ENCODE measurements around the gene MRFAP1. TPM values are rescaled to one million over a fixed set of nuclear protein-coding genes. Genes with fewer than 3 reads are reported as not detected.
A peak's percentile ranks its signal among the peaks of the same experiment; 100 is the strongest.
"Not testable (repeated sequence)": the region's sequence is repeated elsewhere in the genome, so short reads cannot be mapped to it uniquely, and the experiment has no call there.

MRFAP1 gene
- polyA plus RNA-seq, 1 donor: 229 TPM

DNA sequence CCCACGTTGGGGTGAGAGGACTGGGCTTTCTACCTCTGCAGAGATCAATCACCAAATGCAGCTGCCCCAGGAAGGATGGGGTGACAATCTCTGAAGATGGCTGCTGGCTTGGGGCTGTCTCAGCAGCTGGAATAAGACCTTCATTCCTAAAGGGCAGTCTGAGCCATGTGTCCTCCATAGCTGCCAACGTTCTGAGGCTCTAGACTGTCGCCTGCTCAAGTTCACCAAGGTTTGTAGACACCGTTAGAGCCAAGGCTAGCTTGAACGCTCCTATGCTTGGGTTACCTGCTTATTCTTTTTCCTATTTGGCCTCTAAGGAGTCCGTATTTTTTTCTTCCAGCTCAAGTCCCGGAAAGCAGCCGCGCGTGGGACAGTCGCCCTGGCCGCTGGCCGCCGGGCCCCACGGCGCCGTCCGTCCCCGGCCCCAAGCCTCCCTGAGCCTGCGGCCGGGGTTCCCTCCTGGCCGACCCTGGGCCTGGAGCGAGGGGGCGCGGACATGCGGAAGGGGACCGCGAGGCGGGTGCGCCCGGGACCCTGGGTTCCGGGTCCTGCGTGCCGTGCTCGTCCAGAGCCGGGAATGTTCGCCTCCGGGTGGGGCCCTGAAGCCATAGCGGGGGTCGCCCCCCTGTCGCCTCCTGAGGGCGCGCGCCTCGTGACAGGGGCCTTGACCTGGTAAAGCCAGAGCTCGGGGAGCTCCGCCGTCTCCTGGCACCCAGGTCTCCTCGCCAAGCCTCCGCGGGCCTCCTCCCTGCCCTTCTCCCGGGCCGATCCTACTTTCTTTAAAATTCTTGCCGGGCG, 23.3 kb downstream of the MRFAP1 start:
- DNase-seq (ENCODE audit: low read depth): no peak

DNA sequence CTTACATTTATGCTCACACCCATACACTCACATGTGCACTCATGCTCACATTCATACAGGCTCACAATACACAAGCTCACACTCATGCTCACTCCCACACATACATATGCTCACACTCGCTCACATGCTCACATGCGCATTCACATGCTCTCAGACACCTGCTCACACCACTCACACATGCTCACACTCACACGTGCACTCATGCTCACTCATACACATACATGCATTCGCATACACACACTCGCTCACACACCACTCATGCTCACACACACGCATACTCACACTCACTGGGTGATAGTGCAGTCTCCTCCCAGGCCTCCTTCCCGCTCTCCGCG, 24.8 kb downstream of the MRFAP1 start:
- no peak for DNase-seq (ENCODE audit: low read depth)

DNA sequence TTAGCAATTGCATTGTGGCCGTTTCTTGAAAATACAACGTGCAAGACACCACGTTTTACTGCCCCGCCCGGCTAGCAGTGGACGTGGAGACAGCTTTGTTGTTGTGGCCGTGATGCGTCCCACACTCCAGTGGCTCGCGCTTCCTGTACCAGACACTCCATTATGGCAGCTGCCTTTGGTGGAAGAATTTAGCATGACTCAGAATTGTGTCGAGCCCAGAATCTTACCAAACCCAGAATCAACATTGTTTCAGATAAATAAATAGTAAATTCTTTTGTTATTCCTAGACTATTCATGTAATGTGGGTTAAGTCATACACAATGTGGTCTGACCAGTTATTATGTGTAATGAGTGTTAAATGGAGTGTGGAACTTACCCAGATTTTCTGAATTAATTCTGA, 27.9 kb downstream of the MRFAP1 start:
- DNase-seq (ENCODE audit: low read depth): no peak

DNA sequence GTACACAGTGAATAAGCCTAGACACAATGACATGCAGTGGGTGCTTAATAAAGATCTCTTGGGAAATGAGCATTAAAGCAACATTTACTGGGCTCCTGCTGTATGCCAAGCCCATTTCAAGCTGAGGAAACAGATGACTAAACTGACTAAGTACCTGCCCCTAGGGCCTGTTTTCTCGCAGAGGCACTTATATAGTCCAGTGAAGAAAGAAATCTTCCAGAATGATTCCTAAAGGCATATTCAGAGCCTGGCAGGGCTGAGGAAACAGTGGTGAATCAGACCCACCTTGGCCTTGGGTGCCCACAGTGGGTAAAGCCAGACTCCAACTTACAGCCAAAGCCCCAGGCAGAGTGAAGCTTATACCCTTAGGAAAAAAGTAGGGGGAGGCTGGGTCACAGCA, 31.2 kb downstream of the MRFAP1 start:
- no peak for DNase-seq (ENCODE audit: low read depth)

DNA sequence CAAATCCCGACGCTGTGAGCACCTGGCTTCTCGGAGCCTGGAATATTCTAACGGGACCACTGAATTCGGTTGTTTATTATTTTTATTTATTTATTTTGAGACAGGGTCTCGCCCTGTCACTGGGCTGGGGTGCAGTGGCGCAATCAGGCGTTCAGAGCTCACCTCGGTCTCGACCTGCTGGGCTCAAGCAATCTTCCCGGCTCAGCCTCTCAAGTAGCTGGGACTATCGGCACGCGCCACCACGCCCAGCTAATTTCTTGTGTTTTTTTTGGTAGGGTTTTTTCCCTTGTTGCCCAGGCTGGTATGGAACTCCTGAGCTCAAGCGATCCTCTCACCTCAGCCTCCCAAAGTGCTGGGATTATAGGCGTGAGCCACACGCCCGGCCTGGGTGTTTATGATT, 31.6 kb downstream of the MRFAP1 start:
- DNase-seq (ENCODE audit: low read depth): no peak

DNA sequence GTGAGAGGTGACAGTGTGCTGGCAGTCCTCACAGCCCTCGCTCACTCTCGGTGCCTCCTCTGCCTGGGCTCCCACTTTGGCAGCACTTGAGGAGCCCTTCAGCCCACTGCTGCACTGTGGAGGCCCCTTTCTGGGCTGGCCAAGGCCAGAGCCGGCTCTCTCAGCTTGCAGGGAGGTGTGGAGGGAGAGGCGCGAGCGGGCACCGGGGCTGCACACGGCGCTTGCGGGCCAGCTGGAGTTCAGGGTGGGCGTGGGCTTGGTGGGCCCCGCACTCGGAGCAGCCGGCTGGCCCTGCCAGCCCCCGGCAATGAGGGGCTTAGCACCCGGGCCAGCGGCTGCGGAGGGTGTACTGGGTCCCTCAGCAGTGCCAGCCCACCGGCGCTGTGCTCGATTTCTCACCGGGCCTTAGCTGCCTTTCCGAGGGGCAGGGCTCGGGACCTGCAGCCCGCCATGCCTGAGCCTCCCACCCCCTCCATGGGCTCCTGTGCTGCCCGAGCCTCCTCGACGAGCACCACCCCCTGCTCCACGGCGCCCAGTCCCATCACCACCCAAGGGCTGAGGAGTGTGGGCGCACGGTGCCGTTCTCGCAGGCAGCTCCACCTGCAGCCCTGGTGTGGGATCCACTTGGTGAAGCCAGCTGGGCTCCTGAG, 32.2 kb downstream of the MRFAP1 start:
- not testable (repeated sequence) for DNase-seq (ENCODE audit: low read depth)

DNA sequence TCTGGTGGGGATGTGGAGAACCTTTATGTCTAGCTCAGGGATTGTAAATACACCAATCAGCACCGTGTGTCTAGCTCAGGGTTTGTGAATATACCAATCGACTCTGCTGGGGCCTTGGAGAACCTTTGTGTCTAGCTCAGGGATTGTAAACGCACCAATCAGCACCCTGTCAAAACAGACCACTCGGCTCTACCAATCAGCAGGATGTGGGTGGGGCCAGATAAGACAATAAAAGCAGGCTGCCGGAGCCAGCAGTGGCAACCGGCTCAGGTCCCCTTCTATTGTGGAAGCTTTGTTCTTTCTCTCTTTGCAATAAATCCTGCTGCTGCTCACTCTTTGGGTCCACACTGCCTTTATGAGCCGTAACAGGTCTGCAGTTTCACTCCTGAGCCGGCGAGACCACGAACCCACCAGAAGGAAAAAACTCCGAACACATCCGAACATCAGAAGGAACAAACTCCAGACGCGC, 32.7 kb downstream of the MRFAP1 start:
- not testable (repeated sequence) for DNase-seq (ENCODE audit: low read depth)

DNA sequence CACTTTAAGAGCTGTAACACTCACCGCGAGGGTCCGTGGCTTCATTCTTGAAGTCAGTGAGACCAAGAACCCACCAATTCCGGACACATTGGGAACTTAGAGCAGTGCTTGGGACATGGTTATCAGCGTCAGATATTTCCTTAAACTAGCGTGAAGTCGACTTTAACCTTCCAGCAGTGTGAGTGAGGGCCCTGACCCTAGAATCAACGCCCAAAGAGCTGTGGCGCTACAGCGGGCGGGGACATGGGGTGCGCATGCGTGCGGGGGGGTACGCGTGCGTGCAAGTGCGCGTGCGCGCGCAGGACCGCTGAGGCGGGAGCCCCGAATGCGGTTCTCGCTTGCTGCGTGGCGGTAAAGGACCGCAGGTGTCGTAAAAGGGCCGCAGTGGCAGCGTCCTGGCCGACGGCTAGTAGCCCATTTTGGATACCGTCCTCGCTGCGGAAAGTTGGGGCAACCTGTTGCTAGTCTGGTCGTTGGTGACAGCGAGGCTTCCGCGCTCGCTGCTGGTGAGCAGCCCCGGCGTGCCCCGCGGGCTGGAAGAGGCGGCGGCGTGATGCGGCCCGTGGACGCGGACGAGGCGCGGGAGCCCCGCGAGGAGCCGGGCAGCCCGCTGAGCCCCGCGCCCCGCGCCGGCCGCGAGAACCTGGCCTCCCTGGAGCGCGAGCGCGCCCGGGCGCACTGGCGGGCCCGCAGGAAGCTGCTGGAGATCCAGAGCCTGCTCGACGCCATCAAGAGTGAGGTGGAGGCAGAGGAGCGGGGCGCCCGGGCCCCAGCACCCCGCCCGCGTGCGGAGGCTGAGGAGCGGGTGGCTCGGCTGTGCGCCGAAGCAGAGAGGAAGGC, 33.4 kb downstream of the MRFAP1 start:
- DNase-seq (ENCODE audit: low read depth): peak; percentile 88

DNA sequence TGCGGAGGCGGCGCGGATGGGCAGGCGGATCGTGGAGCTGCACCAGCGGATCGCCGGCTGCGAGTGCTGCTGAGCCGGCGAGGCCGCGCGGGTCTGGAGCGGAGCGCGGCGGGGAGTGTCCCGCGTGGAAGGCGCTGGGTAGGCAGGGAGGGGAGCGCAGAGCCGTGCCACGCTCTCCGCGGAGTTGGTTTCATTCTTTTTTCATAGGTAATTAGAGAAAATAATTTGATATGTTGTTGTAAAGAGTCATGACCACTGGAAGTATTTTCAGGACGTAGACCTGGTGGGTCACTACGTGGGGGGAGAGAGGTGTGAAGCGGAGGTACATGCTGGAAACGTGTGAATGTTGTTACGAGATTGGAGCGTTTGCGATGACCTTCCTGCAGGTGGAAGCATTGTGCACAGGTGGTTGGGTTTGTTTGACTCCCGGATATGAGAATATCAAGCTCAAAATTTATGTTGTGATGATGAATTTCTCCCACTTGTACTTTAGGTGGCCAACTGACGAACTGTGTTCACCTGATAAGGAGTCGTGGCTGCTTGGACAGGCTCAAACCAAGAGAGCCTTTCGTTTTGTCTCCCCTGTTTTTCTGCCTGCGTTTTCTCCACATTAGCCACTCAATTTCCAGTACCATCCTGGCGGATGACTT, 34.1 kb downstream of the MRFAP1 start:
- DNase-seq (ENCODE audit: low read depth): no peak

DNA sequence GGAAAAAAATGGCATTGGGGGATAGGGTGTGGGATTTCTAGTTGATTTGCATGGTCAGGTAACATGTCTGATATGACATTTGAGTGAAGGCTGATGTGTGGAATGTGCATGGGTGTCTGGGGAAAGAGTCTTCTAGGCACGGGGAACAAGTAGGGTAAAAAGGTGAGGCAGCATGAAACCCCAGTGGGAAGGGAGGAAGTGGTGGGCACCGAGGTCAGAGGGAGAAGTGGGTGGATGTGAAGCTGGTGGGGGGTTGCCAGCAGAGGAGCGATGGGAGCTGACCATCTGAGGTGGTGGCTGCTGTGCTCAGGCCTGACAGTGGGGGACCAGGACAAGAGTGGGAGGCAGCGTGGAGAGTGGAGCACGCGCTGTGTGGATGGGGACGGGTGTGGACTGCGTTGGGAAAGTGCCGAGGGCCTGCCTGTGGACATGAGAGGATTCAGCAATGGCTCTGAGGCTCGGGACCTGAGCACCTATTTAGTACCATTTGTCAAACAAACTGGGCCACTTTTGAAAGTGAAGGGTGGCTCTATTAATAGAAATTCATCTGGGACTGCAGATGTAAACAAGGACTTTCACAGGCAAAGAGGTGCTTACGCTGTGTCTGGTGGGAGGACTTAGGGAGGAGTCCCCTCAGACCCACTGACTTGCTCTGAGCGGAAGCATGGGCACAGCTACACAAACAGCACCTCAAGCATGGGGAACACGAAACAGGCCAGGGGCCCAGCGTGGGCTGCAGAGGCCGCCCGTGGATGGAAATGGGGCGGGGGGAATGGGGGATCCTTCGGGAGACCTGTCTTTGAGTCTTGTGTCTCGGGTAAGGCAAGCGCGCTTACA, 36.5 kb downstream of the MRFAP1 start:
- DNase-seq (ENCODE audit: low read depth): no peak

DNA sequence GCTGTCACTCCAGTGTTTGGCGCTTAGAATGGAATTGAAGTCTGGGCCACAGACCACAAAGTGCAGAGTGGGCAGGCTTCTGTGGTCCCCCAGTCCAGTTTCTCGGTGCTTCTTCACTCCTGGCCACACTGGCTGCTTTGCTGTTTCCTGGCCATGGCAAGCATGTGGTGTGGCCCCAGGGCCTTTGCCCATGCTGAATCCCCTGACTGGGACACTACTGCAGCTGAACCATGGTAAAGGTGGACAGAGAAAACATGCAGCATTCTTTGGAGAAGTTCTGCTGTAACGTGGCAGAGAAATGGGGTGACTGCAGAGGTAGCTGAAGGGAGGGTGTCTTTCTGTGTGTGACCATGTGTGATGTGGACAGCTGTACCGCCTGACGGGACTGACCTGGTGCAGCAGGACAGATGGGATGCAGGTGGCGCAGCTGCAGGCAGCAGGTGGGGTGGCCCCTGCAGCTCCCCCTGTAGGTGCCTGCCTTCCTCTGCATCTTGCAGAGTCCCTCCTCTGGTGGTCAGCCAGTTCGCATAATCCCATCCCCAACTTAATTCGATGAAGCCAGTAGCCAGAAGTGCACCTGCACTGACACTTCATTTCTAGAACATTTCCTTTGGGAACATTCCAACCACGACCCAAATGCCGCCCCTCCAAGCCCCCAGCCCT, 40.0 kb downstream of the MRFAP1 start:
- DNase-seq (ENCODE audit: low read depth): no peak

DNA sequence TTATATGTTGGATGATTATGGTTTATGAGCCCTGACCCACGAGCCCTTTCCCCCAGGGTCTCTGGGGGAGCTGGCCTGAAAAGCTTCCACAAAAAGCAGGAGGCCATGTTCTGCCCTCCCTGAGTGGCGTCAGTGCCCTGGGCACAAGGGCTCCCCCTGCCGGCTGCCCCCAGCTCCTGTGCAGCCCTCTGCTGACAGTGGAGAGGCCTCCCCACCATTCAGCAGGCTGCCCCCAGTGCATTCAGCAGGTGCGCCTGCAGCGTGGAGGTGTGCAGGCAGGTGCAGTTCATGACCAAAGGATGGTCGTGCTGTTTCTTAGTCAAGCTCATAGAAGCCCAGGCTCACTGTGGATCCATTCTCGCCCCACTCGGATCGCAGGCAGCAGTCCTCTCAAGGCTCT, 40.7 kb downstream of the MRFAP1 start:
- no peak for DNase-seq (ENCODE audit: low read depth)

DNA sequence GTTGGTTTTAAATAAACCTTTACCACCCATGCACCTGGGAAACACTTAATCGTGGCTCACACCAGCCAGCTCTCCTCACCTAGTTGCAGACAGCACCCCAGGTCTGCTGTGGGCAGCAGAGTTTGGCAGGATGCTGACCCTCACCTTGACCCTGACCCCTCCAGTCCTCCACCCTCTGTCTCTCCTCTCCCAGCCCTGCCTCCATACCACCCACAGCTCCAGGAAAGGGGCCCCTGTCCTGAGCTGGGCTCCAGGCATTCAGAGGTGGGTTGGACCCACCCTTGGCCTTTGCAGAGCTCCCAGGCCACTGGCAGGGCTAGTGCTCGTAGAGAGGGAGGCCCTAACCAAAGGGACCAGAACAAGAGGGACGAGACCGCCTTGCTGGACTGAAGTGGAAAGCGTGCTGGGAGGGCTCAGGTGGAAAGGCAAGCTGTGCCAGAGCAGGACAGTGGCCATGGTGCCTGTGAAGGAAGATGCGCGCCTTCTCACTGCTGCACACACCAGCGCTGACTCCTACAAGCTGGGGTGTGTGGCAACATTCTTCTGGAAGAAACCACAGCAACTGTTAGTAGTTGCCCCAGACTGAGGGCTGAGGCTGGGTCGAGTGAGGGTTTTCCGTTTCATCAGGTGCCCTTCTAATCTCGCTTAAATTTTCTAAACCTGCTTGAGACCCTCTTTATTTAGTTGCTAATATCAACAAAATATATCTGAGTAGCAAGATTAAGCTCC, 42.5 kb downstream of the MRFAP1 start:
- no peak for DNase-seq (ENCODE audit: low read depth)

DNA sequence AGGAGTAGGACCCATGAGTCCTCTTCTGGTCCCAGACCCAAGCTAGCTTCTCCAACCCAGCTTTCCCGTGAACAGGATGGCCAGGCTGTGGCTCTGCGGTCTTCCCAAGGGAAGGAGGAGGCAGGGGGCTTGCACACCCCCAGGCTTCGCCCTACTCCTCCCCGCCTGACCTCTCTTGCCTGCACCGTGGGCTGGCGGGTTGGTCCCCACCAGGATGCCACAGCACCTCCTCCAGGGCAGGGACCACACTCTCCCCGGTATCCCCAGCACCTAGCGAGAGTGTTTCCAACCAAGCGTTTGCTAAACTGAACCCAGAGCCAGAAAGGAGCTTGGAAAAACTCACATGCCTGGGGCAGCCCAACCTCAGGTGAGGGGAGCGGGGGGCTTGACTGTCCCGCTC, 44.2 kb downstream of the MRFAP1 start:
- DNase-seq (ENCODE audit: low read depth): no peak

DNA sequence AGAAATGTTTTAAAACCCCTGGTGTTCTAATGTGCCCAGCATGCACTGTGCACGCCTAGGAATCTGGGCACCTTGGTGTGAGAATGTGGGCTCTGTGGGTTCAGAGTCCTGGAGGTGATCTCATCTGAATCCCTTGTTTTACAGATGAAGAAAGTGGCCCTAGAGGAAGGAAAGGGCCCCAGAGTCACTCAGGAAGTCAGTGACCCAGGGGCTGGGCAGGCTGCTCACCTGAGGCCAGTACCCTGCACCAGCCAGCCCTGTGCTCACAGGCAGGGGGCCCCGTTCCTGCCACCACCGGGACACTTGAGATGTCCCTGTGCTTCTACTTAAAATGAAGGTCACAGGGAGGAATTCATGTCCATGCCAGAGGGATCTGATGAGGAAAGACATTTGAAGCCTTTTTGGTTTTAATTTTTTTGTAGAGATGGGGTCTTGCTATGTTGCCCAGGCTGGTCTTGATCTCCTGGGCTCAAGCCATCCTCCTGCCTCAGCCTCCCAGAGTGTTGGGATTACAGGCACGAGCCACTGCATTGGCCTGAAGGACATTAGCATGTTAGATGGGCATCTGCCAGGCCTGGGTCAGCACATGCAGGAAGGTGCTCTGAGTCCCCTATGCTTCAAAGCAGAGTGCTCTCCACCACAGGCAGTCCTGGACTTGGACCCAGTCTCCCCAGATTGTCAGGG, 45.8 kb downstream of the MRFAP1 start:
- DNase-seq (ENCODE audit: low read depth): no peak

DNA sequence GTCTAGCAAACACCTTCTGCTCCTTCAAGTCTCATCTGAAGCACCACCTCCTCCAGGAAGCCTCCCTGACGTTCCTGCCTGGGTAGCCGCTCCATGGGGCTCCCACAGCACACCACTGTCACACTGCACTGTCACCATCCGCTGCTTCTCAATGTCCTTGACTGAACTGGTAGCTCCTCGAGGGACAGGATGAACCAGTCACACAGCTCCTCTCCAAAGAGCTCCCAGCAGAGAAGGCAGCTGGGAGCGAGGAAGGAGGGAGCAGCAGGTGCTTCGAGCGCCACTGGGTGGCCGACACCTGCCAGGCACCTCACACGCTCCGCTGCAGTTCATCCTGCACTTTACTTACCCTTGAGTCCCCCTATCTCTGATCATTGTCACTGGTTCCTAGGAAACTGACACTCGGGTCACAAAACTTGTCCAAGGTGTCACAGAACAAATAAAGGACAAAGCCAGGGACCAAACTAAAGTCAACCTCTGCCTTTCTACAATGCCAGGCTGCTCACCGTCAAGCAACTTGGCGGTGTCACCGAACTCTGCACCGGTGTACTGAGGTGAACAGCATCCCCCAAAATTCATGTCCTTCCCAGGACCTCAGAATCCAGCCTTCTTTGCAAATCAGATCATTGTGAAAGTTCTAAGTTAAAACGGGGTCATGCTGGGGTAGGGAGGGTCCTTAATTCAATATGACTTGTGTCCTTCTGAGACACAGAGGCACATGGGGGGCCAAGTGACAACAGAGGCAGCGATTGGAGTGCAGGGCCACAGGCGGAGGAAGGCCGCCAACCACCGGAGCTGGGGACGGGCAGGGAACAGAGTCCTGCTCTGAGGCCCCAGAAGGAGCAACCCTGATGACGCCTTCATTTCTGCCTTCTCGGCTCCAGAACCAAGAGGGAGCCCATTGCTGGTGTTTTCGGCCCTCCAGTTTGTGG, 47.7 kb downstream of the MRFAP1 start:
- no peak for DNase-seq (ENCODE audit: low read depth)

DNA sequence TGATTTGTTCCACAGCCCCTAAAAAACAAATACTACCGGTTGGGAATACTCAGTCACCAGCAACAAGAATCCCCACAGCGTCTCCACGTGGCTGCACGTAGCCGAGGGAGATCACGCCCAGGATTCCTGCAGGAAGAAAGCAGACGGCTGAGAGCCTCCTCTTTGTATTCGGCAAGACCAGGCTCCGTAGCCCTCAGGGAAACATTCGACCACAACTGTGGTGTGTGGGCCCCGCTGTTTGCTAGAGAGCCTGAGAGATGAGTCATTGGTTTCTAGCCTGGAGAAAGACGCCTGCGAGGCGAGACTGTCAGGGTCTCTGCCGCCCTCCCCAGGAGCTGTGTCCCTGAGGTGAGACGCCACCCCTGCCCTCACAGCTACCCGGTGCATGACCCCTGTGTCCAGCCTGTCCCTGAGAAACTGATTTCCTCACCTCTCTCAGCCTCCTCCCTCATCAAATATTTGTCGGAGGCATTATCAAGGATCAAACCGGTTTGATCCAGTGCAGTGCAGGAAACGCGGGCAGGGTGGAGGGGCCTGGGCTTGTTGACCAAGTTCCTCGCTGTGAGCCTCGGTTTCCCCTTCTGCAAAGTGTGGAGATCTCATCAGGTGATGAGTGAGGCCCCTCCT, 48.5 kb downstream of the MRFAP1 start:
- no peak for DNase-seq (ENCODE audit: low read depth)

DNA sequence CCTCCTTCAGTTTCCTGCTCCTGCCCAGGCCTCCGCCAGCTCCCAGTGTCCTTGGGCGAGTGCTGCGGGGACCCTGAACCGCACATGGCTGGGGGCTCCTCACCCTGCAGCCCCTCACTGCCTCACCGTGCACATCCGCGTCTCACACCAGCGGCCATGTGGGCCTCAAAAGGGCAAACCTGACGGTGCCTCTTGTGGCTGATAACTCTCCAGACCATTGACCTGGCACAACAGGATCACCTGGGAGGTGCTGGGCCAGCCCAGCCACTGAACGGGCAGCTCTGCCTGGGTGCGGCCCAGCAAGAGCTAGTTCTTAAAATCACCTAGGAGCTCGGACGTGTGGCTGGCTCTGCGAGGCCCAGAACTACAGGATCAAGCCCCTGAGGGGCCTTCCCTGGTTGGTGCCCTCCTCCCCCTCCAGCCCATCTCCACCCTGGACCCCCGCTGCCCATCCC, 49.0 kb downstream of the MRFAP1 start:
- no peak for DNase-seq (ENCODE audit: low read depth)
